Heart left ventricle (tissue), 16 donors: Measurements from ENCODE around the gene GPR15LG. TPM values are rescaled to one million over a fixed set of nuclear protein-coding genes. Genes with fewer than 3 reads are reported as not detected.

Source experiments
- ATAC-seq, 4 donors: fragments of 200-7000 bp; cut with Tn5 transposase; one replicate each; pipeline ENCODE4 v1.9.1; 2020 to 2022; ENCODE audit warnings: moderate library complexity in 4 of 4, mild to moderate bottlenecking in 3 of 4, moderate number of reproducible peaks in 1 of 4
- DNase-seq, 5 donors: peaks; one replicate each; pipeline ENCODE4 v3.0.0-alpha.2; 2020
- H3K27ac ChIP-seq, 12 donors: fragments of 200-600 bp; sonication (generic) in 4 of 12; one replicate each; pipeline versions ENCODE4 v1.5.0 to v1.8.0; 2016 to 2022; ENCODE audit warnings: mild to moderate bottlenecking in 2 of 12
- H3K27me3 ChIP-seq, 9 donors: fragments of 200-600 bp; sonication (generic) in 2 of 9; one replicate each; pipeline versions ENCODE4 v1.5.1 to v1.8.0; 2016 to 2022; ENCODE audit warnings: mild to moderate bottlenecking in 3 of 9
- H3K36me3 ChIP-seq, 9 donors: fragments of 200-600 bp; sonication (generic) in 2 of 9; one replicate each; pipeline versions ENCODE4 v1.5.0 to v1.8.0; 2018 to 2022; ENCODE audit warnings: mild to moderate bottlenecking in 2 of 9
- H3K4me1 ChIP-seq, 12 donors: fragments of 200-600 bp; sonication (generic) in 4 of 12; one replicate each; pipeline versions ENCODE4 v1.5.0 to v1.8.0; 2016 to 2022; ENCODE audit warnings: mild to moderate bottlenecking in 3 of 12
- H3K4me3 ChIP-seq, 12 donors: fragments of 200-600 bp; sonication (generic) in 4 of 12; one replicate each; pipeline versions ENCODE4 v1.5.0 to v1.8.0; 2017 to 2022; ENCODE audit warnings: mild to moderate bottlenecking in 9 of 12, moderate library complexity in 4 of 12
- H3K9me3 ChIP-seq, 12 donors: fragments of 200-600 bp; sonication (generic) in 4 of 12; one replicate each; pipeline versions ENCODE4 v1.5.0 to v1.8.0; 2016 to 2022; ENCODE audit warnings: mild to moderate bottlenecking in 1 of 12
- CTCF ChIP-seq, 12 donors: fragments of 200-600 bp; sonication (generic) in 4 of 12; IDR thresholded peaks; one replicate each; pipeline versions ENCODE4 v1.5.0 to v1.8.0; 2018 to 2022; ENCODE audit warnings: antibody characterized with exemption in 12 of 12, mild to moderate bottlenecking in 5 of 12
- POLR2A ChIP-seq, 2 donors: fragments of 450-650 bp; IDR thresholded peaks; one replicate each; pipeline ENCODE4 v1.6.1; 2017; ENCODE audit warnings: antibody characterized with exemption in 2 of 2, mild to moderate bottlenecking in 2 of 2, moderate library complexity in 2 of 2
- WGBS, 4 donors: extraction: QIAGEN DNeasy Blood & Tissue Kit in 2 of 4; methylation state at CpG; one replicate each; pipeline versions ENCODE4 v1.1.5 to v1.1.7; 2013 to 2018; 5-methylcytosine and 5-hydroxymethylcytosine counted together
- intact Hi-C, 10 donors: fragments of 100-400 bp; cut with DNase I; formaldehyde crosslinking; loops; one replicate each; pipeline versions ENCODE4 v1.11.1 to v1.14.2; 2022
- polyA plus RNA-seq, 2 donors: library from polyadenylated mRNA; stranded (reverse); fragments of 200-250 nt; gene quantifications; one replicate each; pipeline ENCODE4 v1.2.3, GENCODE V29; 2013
- total RNA-seq, 9 donors: library from RNA; depleted of rRNA in 2 of 9; stranded (reverse); fragments of >200 nt in 2 of 9; fragmentation: NEBNext Ultra II Directional in 3 of 9; extraction: Animal tissue kit (Norgen Biotek cat#: 25700) in 3 of 9; gene quantifications; one replicate each; pipeline versions ENCODE4 v1.1.0 to v1.2.4, GENCODE V29; 2016 to 2023
- donor health status: ischemic (EF 13 %, LVEDD 7.1; RV severe dilation, severe dysfunction).
- donor health status: healthy with polysubstance abuse.
- donor health status: DM: no; HTN: yes; CAD: no.
- donor health status: DM: no; HTN: no; CAD: no.
- donor health status: ischemic (EF 25% LVEDD 6.9; RV normal size, moderate dysfunction).
- donor health status: ischemic (EF 25% LVEDD 5.7; RV mildly dilated, moderate dysfunction).
- donor health status: healthy.
- donor health status: DM: yes; HTN: yes; CAD: no.
- donor health status: ischemic (EF 35%, LVEDD 5.7; RV mildly dilated, moderate dysfunction).
- donor health status: nonischemic (EF 11% LVEDD 7.7; RV severe dilation, severe dysfunction).
- donor health status: DM: yes; HTN: yes; CAD: no.
- donor health status: PGD.
- donor health status: ischemic (EF 29% LVEDD 5.4; RV normal size, mild dysfunction).
- donor health status: nonischemic (EF 23%, LVEDD 6.1; RV moderate dilation, normal function).

Gene GPR15LG
- total and polyA plus RNA-seq, 11 donors, result 0.11 TPM; not detected in 10

- Histone ChIP-seq H3K4me1 (no peaks in the 10 kb centered on the region), H3K4me3 (no peak overlapping the region), H3K27ac (no peak overlapping the region), H3K36me3 (no peaks in the 10 kb centered on the region), H3K9me3 (no peaks in the 10 kb centered on the region), H3K27me3 (peaks cover 0 to 24% (median 4%) of the 10 kb centered on the region in 9 donors)
- ATAC-seq (no peak), DNase-seq (no peak)
- WGBS, 4 donors, result 46 to 67% (median 50%) methylated on average over 4 to 6 of the region's 6 CpGs
- TF ChIP-seq POLR2A (IDR thresholded peaks at IDR 0.05), result no peak
- TF ChIP-seq CTCF (IDR thresholded peaks at IDR 0.05), result no peak
- intact Hi-C loops, result no loop called here
Measured at GRCh38 chr10:84224411-84225028, 50.9 kb downstream of the GPR15LG start.

- Histone ChIP-seq H3K27me3 (peaks cover 0 to 24% (median 4%) of the 10 kb centered on the region in 9 donors), H3K36me3 (no peaks in the 10 kb centered on the region), H3K27ac (no peak within 1 kb of the TSS), H3K4me1 (no peaks in the 10 kb centered on the region), H3K4me3 (no peak within 1 kb of the TSS), H3K9me3 (no peaks in the 10 kb centered on the region)
- intact Hi-C loops, result no loop called here
- no peak for ATAC-seq
- WGBS, 4 donors, result 52 to 65% (median 61%) methylated on average over 6 of the region's 6 CpGs
- TF ChIP-seq POLR2A (IDR thresholded peaks at IDR 0.05) (no peak), CTCF (IDR thresholded peaks at IDR 0.05) (no peak)
- DNase-seq, result no peak
Measured at GRCh38 chr10:84225427-84226173, 52.0 kb downstream of the GPR15LG start, which contains the start of gene LRIT2. LRIT2 (minus strand) TSS chr10:84225544; CDS start chr10:84225520, 24 bp downstream.

GRCh38 chr10:84226616-84227015 lies 53.0 kb downstream of the GPR15LG start:
- no peak for ATAC-seq
- intact Hi-C loops, result no loop called here

More at GRCh38 chr10:84226616-84227015, 53.0 kb downstream of the GPR15LG start:
- TF ChIP-seq CTCF (IDR thresholded peaks at IDR 0.05), result no peak
- H3K36me3 ChIP-seq, result no peaks in the 10 kb centered on the region
- 73 to 78% (median 76%) methylated on average over 3 of the region's 3 CpGs for WGBS, 4 donors
- H3K9me3 ChIP-seq, result no peaks in the 10 kb centered on the region
- peaks cover 0 to 24% (median 4%) of the 10 kb centered on the region in 9 donors for H3K27me3 ChIP-seq
- H3K27ac ChIP-seq, result no peak overlapping the region
- H3K4me3 ChIP-seq, result no peak overlapping the region
- H3K4me1 ChIP-seq, result no peaks in the 10 kb centered on the region
- no peak for DNase-seq
